BJ (cell line): ENCODE data around the gene GAN. TPM values are rescaled to one million over a fixed set of nuclear protein-coding genes. Genes with fewer than 3 reads are reported as not detected.

Experiments used
- CTCF ChIA-PET: fragments of 350-600 bp; formaldehyde crosslinking; extraction: SDS; loops from one replicate; lab custom pipeline; 2021; ENCODE audit warnings: antibody characterized with exemption, inconsistent platforms; lab: Yijun Ruan, JAX
- POLR2A ChIA-PET: fragments of 300-600 bp; sonication (Branson Sonifier 250); formaldehyde crosslinking; extraction: SDS; loops from one replicate; lab custom pipeline; 2021; ENCODE audit warnings: antibody characterized with exemption; lab: Charles Lee
- DNase-seq: peaks from one replicate; pipeline ENCODE4 v3.0.0-alpha.2; 2011; ENCODE audit warnings: low read depth
- H3K27me3 ChIP-seq: 2 replicates; pipeline ENCODE4 v1.6.0; 2011; ENCODE audit warnings: low read length; ENCODE audit not compliant: control insufficient read depth, insufficient read depth
- H3K36me3 ChIP-seq: 2 replicates; pipeline ENCODE4 v1.5.1; 2011; ENCODE audit warnings: low read length; ENCODE audit not compliant: control insufficient read depth, insufficient read depth
- H3K4me3 ChIP-seq: 2 replicates; pipeline ENCODE4 v1.5.1; 2011; ENCODE audit warnings: low read depth, mild to moderate bottlenecking, control low read depth, low read length
- CTCF ChIP-seq: IDR thresholded peaks from 2 replicates; pipeline ENCODE4 v1.5.1; 2011; ENCODE audit warnings: low read depth, mild to moderate bottlenecking, control low read depth, inconsistent platforms, low read length, moderate library complexity; ENCODE audit not compliant: insufficient read depth
- polyA plus RNA-seq: library from polyadenylated mRNA; depleted of rRNA; stranded (reverse); fragments of >200 nt; gene quantifications from 2 replicates; pipeline ENCODE4 v1.2.3, GENCODE V29; 2011

The GAN gene
- polyA plus RNA-seq, 1 experiment = 2.1 TPM

GRCh38 chr16:81315271-81316175 lies 761 bp downstream of the GAN start:
- DNase-seq = no peak
- ChIA-PET POLR2A (no interaction called here), CTCF (interaction anchor here (1.4 kb wide), 1 partner anchor 111 kb away, joined by 5 read pairs; no protein-coding TSS in a partner anchor)
- no peaks in the 10 kb centered on the region for H3K27me3 ChIP-seq
- H3K36me3 ChIP-seq = 0 out of 2 replicates have a peak, but pooled peaks cover 3% of the 10 kb centered on the region
- H3K4me3 ChIP-seq = peak overlapping the region; percentile 77
- 0 out of 2 replicates have a peak, but pooled peaks have one; percentile 12 for TF ChIP-seq CTCF

GRCh38 chr16:81316176-81316496 lies 1.4 kb downstream of the GAN start:
- H3K36me3 ChIP-seq = 0 out of 2 replicates have a peak, but pooled peaks cover 2% of the 10 kb centered on the region
- no peak for DNase-seq
- ChIA-PET CTCF (no interaction called here), POLR2A (no interaction called here)
- no peaks in the 10 kb centered on the region for H3K27me3 ChIP-seq
- TF ChIP-seq CTCF = no peak
- peak overlapping the region; percentile 77 for H3K4me3 ChIP-seq

GRCh38 chr16:81318711-81319110 lies 3.9 kb downstream of the GAN start:
- TF ChIP-seq CTCF = no peak
- Histone ChIP-seq H3K36me3 (no peaks in the 10 kb centered on the region), H3K4me3 (no peak overlapping the region), H3K27me3 (no peaks in the 10 kb centered on the region)
- ChIA-PET CTCF (interaction anchor here (0.9 to 1.3 kb wide), 2 partner anchors 9 to 197 kb away, joined by 3 to 4 read pairs; no protein-coding TSS in a partner anchor), POLR2A (no interaction called here)
- no peak for DNase-seq

- TF ChIP-seq CTCF = no peak
- ChIA-PET POLR2A (no interaction called here), CTCF (interaction anchor here (0.6 to 1.3 kb wide), 3 partner anchors 9 to 404 kb away, joined by 3 to 4 read pairs (median 4); no protein-coding TSS in a partner anchor)
- DNase-seq = no peak
- Histone ChIP-seq H3K27me3 (no peaks in the 10 kb centered on the region), H3K36me3 (no peaks in the 10 kb centered on the region), H3K4me3 (no peak overlapping the region)
Measured at GRCh38 chr16:81319221-81319912, 4.6 kb downstream of the GAN start.

GRCh38 chr16:81321039-81321438 lies 6.3 kb downstream of the GAN start:
- TF ChIP-seq CTCF = no peak
- Histone ChIP-seq H3K36me3 (no peaks in the 10 kb centered on the region), H3K4me3 (no peak overlapping the region), H3K27me3 (no peaks in the 10 kb centered on the region)
- DNase-seq = no peak
- POLR2A ChIA-PET = interaction anchor here (0.6 kb wide), 1 partner anchor 87 kb away, joined by 3 read pairs; no protein-coding TSS in a partner anchor
- CTCF ChIA-PET = no interaction called here
